HepG2 (cell line): ENCODE data around the gene MSANTD4. TPM values are rescaled to one million over a fixed set of nuclear protein-coding genes. Genes with fewer than 3 reads are reported as not detected.
A peak's percentile ranks its signal among the peaks of the same experiment; 100 is the strongest.

Source experiments
- ARNT2 ChIP-seq: sonication (generic); formaldehyde crosslinking; IDR thresholded peaks from 2 replicates; pipeline ENCODE4 v1.8.0; 2022; ENCODE audit warnings: mild to moderate bottlenecking, low read depth, missing genetic modification reagents, moderate library complexity
- ELF1 ChIP-seq: sonication (generic); formaldehyde crosslinking; IDR thresholded peaks from 2 replicates; pipeline ENCODE4 v1.4.0; 2020; ENCODE audit warnings: missing genetic modification reagents
- IKZF1 ChIP-seq: fragments of 450-650 bp; IDR thresholded peaks from 2 replicates; pipeline ENCODE4 v1.7.1; 2016
- KDM2A ChIP-seq: sonication (generic); formaldehyde crosslinking; IDR thresholded peaks from 2 replicates; pipeline ENCODE4 v1.4.0; 2020; ENCODE audit warnings: low read depth, missing genetic modification reagents, borderline replicate concordance
- MBD4 ChIP-seq: IDR thresholded peaks from 2 replicates; pipeline ENCODE4 v1.6.1; 2012; ENCODE audit warnings: low read length, inconsistent platforms, borderline replicate concordance
- MBNL3 ChIP-seq: fragments of 250-450 bp; sonication (Bioruptor Pico); conservative IDR thresholded peaks from 2 replicates; pipeline ENCODE4 v1.8.0; 2022; ENCODE audit warnings: mild to moderate bottlenecking, inconsistent platforms
- MEIS2 ChIP-seq: sonication (generic); formaldehyde crosslinking; IDR thresholded peaks from 2 replicates; pipeline ENCODE4 v1.9.0; 2021; ENCODE audit warnings: mild to moderate bottlenecking, missing genetic modification reagents
- SMAD9 ChIP-seq: sonication (generic); formaldehyde crosslinking; IDR thresholded peaks from 2 replicates; pipeline ENCODE4 v1.5.1; 2020; ENCODE audit warnings: mild to moderate bottlenecking, missing genetic modification reagents
- TGIF2 ChIP-seq: IDR thresholded peaks from 2 replicates; pipeline ENCODE4 v1.6.1; 2016; ENCODE audit warnings: control low read depth, missing compliant biosample characterization
- ZMAT5 ChIP-seq: sonication (generic); formaldehyde crosslinking; IDR thresholded peaks from 2 replicates; pipeline ENCODE4 v1.5.0; 2020; ENCODE audit warnings: mild to moderate bottlenecking, low read depth, missing genetic modification reagents, borderline replicate concordance
- ZNF503 ChIP-seq: sonication (generic); formaldehyde crosslinking; IDR thresholded peaks from 2 replicates; pipeline ENCODE4 v1.4.0; 2020; ENCODE audit warnings: missing genetic modification reagents
- ZNF512 ChIP-seq: sonication (generic); formaldehyde crosslinking; IDR thresholded peaks from 2 replicates; pipeline ENCODE4 v1.4.0; 2020; ENCODE audit warnings: mild to moderate bottlenecking, missing genetic modification reagents
- ZNF556 ChIP-seq: sonication (generic); formaldehyde crosslinking; IDR thresholded peaks from 2 replicates; pipeline ENCODE4 v1.4.0; 2020; ENCODE audit warnings: mild to moderate bottlenecking, missing genetic modification reagents, borderline replicate concordance
- ZZZ3 ChIP-seq: sonication (generic); formaldehyde crosslinking; IDR thresholded peaks from 2 replicates; pipeline ENCODE4 v1.4.0; 2020; ENCODE audit warnings: missing genetic modification reagents, mild to moderate bottlenecking, borderline replicate concordance
- polyA plus RNA-seq, 8 experiments: library from polyadenylated mRNA; depleted of rRNA in 3 of 8; stranded (reverse) in 7 of 8; unstranded in 1 of 8; fragments of >200 nt; fragmentation: Illumina TruSeq in 4 of 8; extraction: Trizol in 4 of 8; gene quantifications; 2 replicates each; pipeline versions ENCODE4 v1.2.1 to v1.2.3, GENCODE V29; 2011 to 2016; ENCODE audit warnings: low read depth in 4 of 8, missing spikeins in 1 of 8, mixed read lengths in 1 of 8; ENCODE audit not compliant: insufficient read depth in 1 of 8
- total RNA-seq, 5 experiments: library from RNA; depleted of rRNA; stranded (reverse); fragments of >200 nt; fragmentation: Illumina TruSeq; extraction: Trizol; gene quantifications; 2 replicates each; pipeline ENCODE4 v1.2.3, GENCODE V29; 2016; ENCODE audit warnings: low read depth in 1 of 5
- TF ChIP-seq, protein P1 (sequence below): sonication (generic); formaldehyde crosslinking; IDR thresholded peaks from 2 replicates; pipeline ENCODE4 v1.5.0; 2020; ENCODE audit warnings: mild to moderate bottlenecking, missing genetic modification reagents
- TF ChIP-seq, protein P2 (sequence below): IDR thresholded peaks from 2 replicates; pipeline ENCODE4 v1.6.1; 2012; ENCODE audit warnings: low read length, improper control_type of control experiment

Gene MSANTD4
- total and polyA plus RNA-seq, 2 of the 13 experiments (the other 11 are each of a cell fraction or from before 2014, with no cell fraction given) = 4.4 to 15.7 TPM

GRCh38 chr11:106021967-106022794 is at the start of gene MSANTD4 (continued):
- peak; percentile 90 for TF ChIP-seq ELF1 (CRISPR knock-in tag)
- TF ChIP-seq IKZF1 = no peak
- no peak for TF ChIP-seq MBNL3 (CRISPR knock-in tag)
- TF ChIP-seq, protein P1, sequence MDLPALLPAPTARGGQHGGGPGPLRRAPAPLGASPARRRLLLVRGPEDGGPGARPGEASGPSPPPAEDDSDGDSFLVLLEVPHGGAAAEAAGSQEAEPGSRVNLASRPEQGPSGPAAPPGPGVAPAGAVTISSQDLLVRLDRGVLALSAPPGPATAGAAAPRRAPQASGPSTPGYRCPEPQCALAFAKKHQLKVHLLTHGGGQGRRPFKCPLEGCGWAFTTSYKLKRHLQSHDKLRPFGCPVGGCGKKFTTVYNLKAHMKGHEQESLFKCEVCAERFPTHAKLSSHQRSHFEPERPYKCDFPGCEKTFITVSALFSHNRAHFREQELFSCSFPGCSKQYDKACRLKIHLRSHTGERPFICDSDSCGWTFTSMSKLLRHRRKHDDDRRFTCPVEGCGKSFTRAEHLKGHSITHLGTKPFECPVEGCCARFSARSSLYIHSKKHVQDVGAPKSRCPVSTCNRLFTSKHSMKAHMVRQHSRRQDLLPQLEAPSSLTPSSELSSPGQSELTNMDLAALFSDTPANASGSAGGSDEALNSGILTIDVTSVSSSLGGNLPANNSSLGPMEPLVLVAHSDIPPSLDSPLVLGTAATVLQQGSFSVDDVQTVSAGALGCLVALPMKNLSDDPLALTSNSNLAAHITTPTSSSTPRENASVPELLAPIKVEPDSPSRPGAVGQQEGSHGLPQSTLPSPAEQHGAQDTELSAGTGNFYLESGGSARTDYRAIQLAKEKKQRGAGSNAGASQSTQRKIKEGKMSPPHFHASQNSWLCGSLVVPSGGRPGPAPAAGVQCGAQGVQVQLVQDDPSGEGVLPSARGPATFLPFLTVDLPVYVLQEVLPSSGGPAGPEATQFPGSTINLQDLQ (CRISPR knock-in tag) = no peak
- peak; percentile 62; the same call in 1 of the 2 replicates for TF ChIP-seq ZNF556 (CRISPR knock-in tag)
- peak; percentile 51; the same call in 1 of the 2 replicates for TF ChIP-seq MEIS2
- peak; percentile 53; the same call in 1 of the 2 replicates for TF ChIP-seq ARNT2 (CRISPR knock-in tag)
- peak; percentile 90 for TF ChIP-seq SMAD9
- no peak for TF ChIP-seq MBD4
- TF ChIP-seq KDM2A (CRISPR knock-in tag) = peak; percentile 72
- no peak for TF ChIP-seq ZNF503
- TF ChIP-seq, protein P2, sequence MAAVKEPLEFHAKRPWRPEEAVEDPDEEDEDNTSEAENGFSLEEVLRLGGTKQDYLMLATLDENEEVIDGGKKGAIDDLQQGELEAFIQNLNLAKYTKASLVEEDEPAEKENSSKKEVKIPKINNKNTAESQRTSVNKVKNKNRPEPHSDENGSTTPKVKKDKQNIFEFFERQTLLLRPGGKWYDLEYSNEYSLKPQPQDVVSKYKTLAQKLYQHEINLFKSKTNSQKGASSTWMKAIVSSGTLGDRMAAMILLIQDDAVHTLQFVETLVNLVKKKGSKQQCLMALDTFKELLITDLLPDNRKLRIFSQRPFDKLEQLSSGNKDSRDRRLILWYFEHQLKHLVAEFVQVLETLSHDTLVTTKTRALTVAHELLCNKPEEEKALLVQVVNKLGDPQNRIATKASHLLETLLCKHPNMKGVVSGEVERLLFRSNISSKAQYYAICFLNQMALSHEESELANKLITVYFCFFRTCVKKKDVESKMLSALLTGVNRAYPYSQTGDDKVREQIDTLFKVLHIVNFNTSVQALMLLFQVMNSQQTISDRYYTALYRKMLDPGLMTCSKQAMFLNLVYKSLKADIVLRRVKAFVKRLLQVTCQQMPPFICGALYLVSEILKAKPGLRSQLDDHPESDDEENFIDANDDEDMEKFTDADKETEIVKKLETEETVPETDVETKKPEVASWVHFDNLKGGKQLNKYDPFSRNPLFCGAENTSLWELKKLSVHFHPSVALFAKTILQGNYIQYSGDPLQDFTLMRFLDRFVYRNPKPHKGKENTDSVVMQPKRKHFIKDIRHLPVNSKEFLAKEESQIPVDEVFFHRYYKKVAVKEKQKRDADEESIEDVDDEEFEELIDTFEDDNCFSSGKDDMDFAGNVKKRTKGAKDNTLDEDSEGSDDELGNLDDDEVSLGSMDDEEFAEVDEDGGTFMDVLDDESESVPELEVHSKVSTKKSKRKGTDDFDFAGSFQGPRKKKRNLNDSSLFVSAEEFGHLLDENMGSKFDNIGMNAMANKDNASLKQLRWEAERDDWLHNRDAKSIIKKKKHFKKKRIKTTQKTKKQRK = peak; percentile 54; the same call in 1 of the 2 replicates
- TF ChIP-seq ZNF512 (CRISPR knock-in tag) = peak; percentile 53; the same call in 1 of the 2 replicates
- TF ChIP-seq ZMAT5 = no peak
- 0 out of 2 replicates have a peak, but pooled peaks have one; percentile 8 for TF ChIP-seq TGIF2 (CRISPR knock-in tag)
- TF ChIP-seq ZZZ3 (CRISPR knock-in tag) = 0 out of 2 replicates have a peak, but pooled peaks have one; percentile 50
